HCT116 (cell line): ENCODE measurements around the gene TTYH2. TPM values are rescaled to one million over a fixed set of nuclear protein-coding genes. Genes with fewer than 3 reads are reported as not detected.

Source experiments
- ATAC-seq: fragments of 200-7000 bp; cut with Tn5 transposase; 2 replicates; pipeline ENCODE4 v1.9.1; 2020; ENCODE audit warnings: mild to moderate bottlenecking, moderate library complexity
- BruUV-seq: library from RNA; stranded (reverse); fragments of 400-500 nt; replicated peaks from 2 replicates; lab custom pipeline; 2021; lab: Mats Ljungman, UMichigan
- CTCF ChIA-PET: fragments of 300-600 bp; sonication (Branson Sonifier 250); formaldehyde crosslinking; loops from one replicate; lab custom pipeline; 2021; ENCODE audit warnings: antibody characterized with exemption; lab: Charles Lee
- POLR2A ChIA-PET: fragments of 300-600, 350-600 bp; sonication (Branson Sonifier 250); formaldehyde crosslinking; loops from one replicate; lab custom pipeline; 2021; ENCODE audit warnings: antibody characterized with exemption; lab: Charles Lee
- RAD21 ChIA-PET, 2 experiments: fragments of 300-600 bp; sonication (Branson Sonifier 250); formaldehyde crosslinking; loops; one replicate each; lab custom pipeline; 2023; ENCODE audit warnings: low total read pairs in 2 of 2; ENCODE audit not compliant: uncharacterized antibody in 2 of 2, unreplicated experiment in 2 of 2, low non-redundant PET in 1 of 2; lab: Charles Lee
- DNase-seq: peaks from one replicate; pipeline ENCODE4 v3.0.0-alpha.2; 2010; ENCODE audit warnings: low read depth, low spot score
- H2AFZ ChIP-seq: fragments of 200-600 bp; shearing (Covaris generic), sonication (generic); 2 replicates; pipeline ENCODE4 v1.6.1; 2017; ENCODE audit warnings: low read depth, mixed run types, mixed read lengths, antibody characterized with exemption, low read length; ENCODE audit not compliant: poor library complexity, severe bottlenecking
- H3K27ac ChIP-seq: 2 replicates; pipeline ENCODE4 v1.5.1; 2012; ENCODE audit warnings: low read depth, low read length
- H3K27me3 ChIP-seq: fragments of 200-600 bp; sonication (generic); 2 replicates; pipeline ENCODE4 v1.6.1; 2016; ENCODE audit warnings: mixed run types, low read length, mixed read lengths; ENCODE audit not compliant: insufficient read depth
- H3K36me3 ChIP-seq, 2 experiments: fragments of 200-500 bp in 1 of 2; fragments of 200-600 bp in 1 of 2; sonication (Bioruptor generic) in 1 of 2; sonication (generic) in 1 of 2; 2 replicates each; pipeline versions ENCODE4 v1.5.1 to v1.6.1; 2014 to 2016; ENCODE audit warnings: low read length in 2 of 2, inconsistent platforms in 1 of 2, mixed read lengths in 1 of 2, mixed run types in 1 of 2; ENCODE audit not compliant: insufficient read depth in 2 of 2, control insufficient read depth in 1 of 2
- H3K4me1 ChIP-seq, 2 experiments: fragments of 200-600 bp in 1 of 2; sonication (generic) in 1 of 2; 2 replicates each; pipeline versions ENCODE4 v1.5.1 to v1.6.1; 2012 to 2017; ENCODE audit warnings: low read length in 2 of 2, inconsistent platforms in 1 of 2, mild to moderate bottlenecking in 1 of 2, mixed read lengths in 1 of 2, mixed run types in 1 of 2, moderate library complexity in 1 of 2; ENCODE audit not compliant: insufficient read depth in 2 of 2, control insufficient read depth in 1 of 2
- H3K4me2 ChIP-seq: fragments of 200-600 bp; sonication (generic); 2 replicates; pipeline ENCODE4 v1.6.1; 2017; ENCODE audit warnings: mixed run types, low read length, mixed read lengths
- H3K4me3 ChIP-seq, 2 experiments: fragments of 200-600 bp in 1 of 2; sonication (generic) in 1 of 2; replicated peaks in 1 of 2; 2 replicates each; pipeline ENCODE4 v1.5.1; 2011 to 2016; ENCODE audit warnings: low read length in 2 of 2, control low read depth in 1 of 2, low read depth in 1 of 2, mild to moderate bottlenecking in 1 of 2, mixed read lengths in 1 of 2, mixed run types in 1 of 2
- H3K79me2 ChIP-seq: fragments of 200-600 bp; sonication (generic); 2 replicates; pipeline ENCODE4 v1.6.1; 2017; ENCODE audit warnings: mild to moderate bottlenecking, mixed run types, low read length, moderate library complexity, mixed read lengths; ENCODE audit not compliant: insufficient read depth
- H3K9ac ChIP-seq: fragments of 200-600 bp; sonication (generic); 2 replicates; pipeline ENCODE4 v1.6.1; 2016; ENCODE audit warnings: low read length, mixed read lengths
- H3K9me2 ChIP-seq: fragments of 200-600 bp; sonication (generic), shearing (Covaris generic); 2 replicates; pipeline ENCODE4 v1.6.1; 2017; ENCODE audit warnings: mixed run types, mild to moderate bottlenecking, moderate library complexity; ENCODE audit not compliant: insufficient read depth
- H3K9me3 ChIP-seq, 2 experiments: fragments of 200-500 bp in 1 of 2; fragments of 200-600 bp in 1 of 2; sonication (Bioruptor generic) in 1 of 2; sonication (generic) in 1 of 2; 2 replicates each; pipeline ENCODE4 v1.6.1; 2014 to 2017; ENCODE audit warnings: low read length in 2 of 2, mixed read lengths in 2 of 2, inconsistent platforms in 1 of 2, low read depth in 1 of 2, mild to moderate bottlenecking in 1 of 2, mixed run types in 1 of 2, moderate library complexity in 1 of 2; ENCODE audit not compliant: control insufficient read depth in 1 of 2, insufficient read depth in 1 of 2
- H4K20me1 ChIP-seq: fragments of 200-600 bp; sonication (generic), shearing (Covaris generic); 2 replicates; pipeline ENCODE4 v1.6.1; 2017; ENCODE audit warnings: mixed run types, mild to moderate bottlenecking, moderate library complexity; ENCODE audit not compliant: insufficient read depth
- CBX3 ChIP-seq: IDR thresholded peaks from 2 replicates; pipeline ENCODE4 v1.6.1; 2012; ENCODE audit warnings: low read depth
- CEBPB ChIP-seq: IDR thresholded peaks from 2 replicates; pipeline ENCODE4 v1.6.1; 2012; ENCODE audit warnings: low read depth
- EGR1 ChIP-seq: IDR thresholded peaks from 2 replicates; pipeline ENCODE4 v1.6.1; 2012; ENCODE audit warnings: low read depth
- ELF1 ChIP-seq: IDR thresholded peaks from 2 replicates; pipeline ENCODE4 v1.6.1; 2012; ENCODE audit warnings: low read depth, borderline replicate concordance
- EZH2 ChIP-seq: fragments of 200-600 bp; sonication (generic); IDR thresholded peaks from 2 replicates; pipeline ENCODE4 v1.6.1; 2017; ENCODE audit warnings: antibody characterized with exemption, mixed run types
- FOSL1 ChIP-seq: IDR thresholded peaks from 2 replicates; pipeline ENCODE4 v1.6.1; 2012; ENCODE audit warnings: low read depth
- JUND ChIP-seq: IDR thresholded peaks from 2 replicates; pipeline ENCODE4 v1.6.1; 2012
- MAX ChIP-seq: IDR thresholded peaks from 2 replicates; pipeline ENCODE4 v1.6.1; 2012
- RAD21 ChIP-seq: IDR thresholded peaks from 2 replicates; pipeline ENCODE4 v1.6.1; 2012; ENCODE audit warnings: low read depth, mild to moderate bottlenecking
- SRF ChIP-seq: IDR thresholded peaks from 2 replicates; pipeline ENCODE4 v1.6.1; 2012; ENCODE audit warnings: low read depth
- TCF7L2 ChIP-seq: IDR thresholded peaks from 2 replicates; pipeline ENCODE4 v1.7.0; 2011; ENCODE audit warnings: borderline replicate concordance, inconsistent platforms; ENCODE audit not compliant: insufficient read depth, insufficient read length; ENCODE audit errors: extremely low read depth
- YY1 ChIP-seq: IDR thresholded peaks from 2 replicates; pipeline ENCODE4 v1.6.1; 2011; ENCODE audit warnings: low read length, low read depth, moderate library complexity, mild to moderate bottlenecking; ENCODE audit not compliant: insufficient replicate concordance; ENCODE audit errors: extremely low read depth
- ZBTB33 ChIP-seq: IDR thresholded peaks from 2 replicates; pipeline ENCODE4 v1.6.1; 2011; ENCODE audit warnings: mild to moderate bottlenecking, low read length, moderate library complexity; ENCODE audit not compliant: insufficient replicate concordance; ENCODE audit errors: extremely low read depth
- intact Hi-C: fragments of 100-400 bp; cut with micrococcal nuclease; formaldehyde crosslinking; loops from 2 replicates; pipeline ENCODE4 v1.10.0; 2022
- total RNA-seq: library from RNA; stranded (reverse); gene quantifications from one replicate; pipeline ENCODE4 v1.2.1, GENCODE V29; 2021; ENCODE audit not compliant: unreplicated experiment

TTYH2 gene
- total RNA-seq, 1 experiment from 2014 or later = 10.8 TPM

- POLR2A ChIA-PET = no interaction called here
- H3K4me3 ChIP-seq = no peak overlapping the region
- H3K4me2 ChIP-seq = no peak overlapping the region
- no peak for ATAC-seq
- H3K27ac ChIP-seq = no peak overlapping the region
- no peak overlapping the region for H2AFZ ChIP-seq
- CTCF ChIA-PET = interaction anchor here (1.1 kb wide), 2 partner anchors 8 to 12 kb away, joined by 3 read pairs; no protein-coding TSS in a partner anchor
- no peaks in the 10 kb centered on the region for H4K20me1 ChIP-seq
- no peaks in the 10 kb centered on the region for H3K9me3 ChIP-seq
- H3K79me2 ChIP-seq = no peaks in the 10 kb centered on the region
- H3K27me3 ChIP-seq = no peaks in the 10 kb centered on the region
- H3K36me3 ChIP-seq = no peaks in the 10 kb centered on the region
- TF ChIP-seq TCF7L2 (no peak), ZBTB33 (no peak), ELF1 (no peak), YY1 (no peak), SRF (no peak), JUND (no peak), CEBPB (no peak), EGR1 (no peak)
- RAD21 ChIA-PET = no interaction called here
- H3K9ac ChIP-seq = no peak overlapping the region
- H3K4me1 ChIP-seq = no peaks in the 10 kb centered on the region
- BruUV-seq = no TSS peak
- no peaks in the 10 kb centered on the region for H3K9me2 ChIP-seq
- DNase-seq = no peak
- intact Hi-C loops = no loop called here
Observed at GRCh38 chr17:74288785-74289184, 75.4 kb downstream of the TTYH2 start.

- Histone ChIP-seq H3K9ac (no peak overlapping the region), H4K20me1 (no peaks in the 10 kb centered on the region), H3K9me3 (no peaks in the 10 kb centered on the region), H3K79me2 (no peaks in the 10 kb centered on the region), H3K36me3 (no peaks in the 10 kb centered on the region), H3K27me3 (no peaks in the 10 kb centered on the region), H3K4me2 (no peak overlapping the region), H3K27ac (no peak overlapping the region), H3K4me1 (no peaks in the 10 kb centered on the region), H3K4me3 (no peak overlapping the region), H3K9me2 (no peaks in the 10 kb centered on the region), H2AFZ (no peak overlapping the region)
- TF ChIP-seq TCF7L2 (no peak), SRF (no peak), ELF1 (no peak), CBX3 (no peak), RAD21 (no peak), FOSL1 (no peak), JUND (no peak), MAX (no peak), EZH2 (no peak)
- intact Hi-C loops = no loop called here
- ChIA-PET RAD21 (no interaction called here), POLR2A (no interaction called here), CTCF (no interaction called here)
- BruUV-seq = no TSS peak
- ATAC-seq (no peak), DNase-seq (no peak)
Observed at GRCh38 chr17:74289688-74290087, 76.3 kb downstream of the TTYH2 start.
